ENCODE measurements around the gene DUSP12. TPM values are rescaled to one million over a fixed set of nuclear protein-coding genes. Genes with fewer than 3 reads are reported as not detected.

DUSP12 gene
- total and polyA plus RNA-seq, 2 donors (not counting 1 experiment from before 2014, with no cell fraction given) = 29.5 to 41.9 TPM

DNA sequence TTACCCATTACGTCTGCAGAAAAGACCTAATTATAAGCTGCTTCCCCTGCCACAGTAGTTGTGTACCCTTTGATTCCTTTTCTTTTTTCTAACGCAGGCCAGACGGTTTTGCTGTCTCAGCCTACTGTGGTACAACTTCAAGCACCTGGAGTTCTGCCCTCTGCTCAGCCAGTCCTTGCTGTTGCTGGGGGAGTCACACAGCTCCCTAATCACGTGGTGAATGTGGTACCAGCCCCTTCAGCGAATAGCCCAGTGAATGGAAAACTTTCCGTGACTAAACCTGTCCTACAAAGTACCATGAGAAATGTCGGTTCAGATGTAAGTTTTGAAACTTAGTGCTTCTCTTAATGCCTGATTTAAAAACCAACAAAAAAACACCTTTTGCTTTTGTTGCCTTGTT lies 52.4 kb downstream of the DUSP12 start:
- POLR2A ChIA-PET = no interaction called here
- Mint-ChIP-seq H3K4me3 (no peak overlapping the region), H3K9me3 (ENCODE audit: insufficient read depth) (no peaks in the 10 kb centered on the region), H3K4me1 (no peaks in the 10 kb centered on the region), H3K27me3 (no peaks in the 10 kb centered on the region), H3K27ac (no peak overlapping the region)
- Histone ChIP-seq H3K36me3 (replicated peaks in 1 of 2; ENCODE audit: control extremely low read depth in 1 of 2, control insufficient read depth in 1 of 2, extremely low read depth in 1 of 2, insufficient read depth in 2 of 2, low read length in 1 of 2) (peaks cover 1 to 49% of the 10 kb centered on the region in 2 experiments), H3K9me3 (ENCODE audit: control extremely low read depth in 1 of 3, control insufficient read depth in 2 of 3, insufficient read depth in 1 of 3, low read length in 2 of 3) (no peaks in the 10 kb centered on the region), H4K20me1 (ENCODE audit: control insufficient read depth, insufficient read depth, low read length, poor library complexity, severe bottlenecking) (no peaks in the 10 kb centered on the region), H3K27ac (ENCODE audit: low read length in 2 of 2) (no peak overlapping the region), H3K9ac (ENCODE audit: low read length) (no peak overlapping the region), H3K4me1 (ENCODE audit: control insufficient read depth in 2 of 2, insufficient read depth in 2 of 2, low read length in 2 of 2) (no peaks in the 10 kb centered on the region), H3K4me2 (replicated peaks; ENCODE audit: low read depth, low read length, poor library complexity, severe bottlenecking) (no peak overlapping the region), H2AFZ (ENCODE audit: insufficient read depth, low read depth, low read length, poor library complexity, severe bottlenecking) (no peak overlapping the region), H3K79me2 (ENCODE audit: control insufficient read depth, insufficient read depth, low read length) (no peaks in the 10 kb centered on the region), H3K4me3 (ENCODE audit: control extremely low read depth in 1 of 5, extremely low read depth in 1 of 5, insufficient read depth in 1 of 5, low read depth in 2 of 5, low read length in 4 of 5) (no peak overlapping the region), H3K27me3 (replicated peaks in 1 of 4; ENCODE audit: control extremely low read depth in 1 of 4, control insufficient read depth in 3 of 4, insufficient read depth in 4 of 4, low read length in 3 of 4) (no peaks in the 10 kb centered on the region)
- WGBS (ENCODE audit: insufficient coverage) = 100% methylated on average over 3 of the region's 7 CpGs
- CTCF ChIA-PET = interaction anchor here (4.1 kb wide), 1 partner anchor 10 kb away, joined by 16 read pairs; no protein-coding TSS in a partner anchor
- intact Hi-C loops (cut with micrococcal nuclease) = no loop called here
- no peak for ATAC-seq (ENCODE audit: low read depth)
- no peak for DNase-seq
- TF ChIP-seq, protein P1, sequence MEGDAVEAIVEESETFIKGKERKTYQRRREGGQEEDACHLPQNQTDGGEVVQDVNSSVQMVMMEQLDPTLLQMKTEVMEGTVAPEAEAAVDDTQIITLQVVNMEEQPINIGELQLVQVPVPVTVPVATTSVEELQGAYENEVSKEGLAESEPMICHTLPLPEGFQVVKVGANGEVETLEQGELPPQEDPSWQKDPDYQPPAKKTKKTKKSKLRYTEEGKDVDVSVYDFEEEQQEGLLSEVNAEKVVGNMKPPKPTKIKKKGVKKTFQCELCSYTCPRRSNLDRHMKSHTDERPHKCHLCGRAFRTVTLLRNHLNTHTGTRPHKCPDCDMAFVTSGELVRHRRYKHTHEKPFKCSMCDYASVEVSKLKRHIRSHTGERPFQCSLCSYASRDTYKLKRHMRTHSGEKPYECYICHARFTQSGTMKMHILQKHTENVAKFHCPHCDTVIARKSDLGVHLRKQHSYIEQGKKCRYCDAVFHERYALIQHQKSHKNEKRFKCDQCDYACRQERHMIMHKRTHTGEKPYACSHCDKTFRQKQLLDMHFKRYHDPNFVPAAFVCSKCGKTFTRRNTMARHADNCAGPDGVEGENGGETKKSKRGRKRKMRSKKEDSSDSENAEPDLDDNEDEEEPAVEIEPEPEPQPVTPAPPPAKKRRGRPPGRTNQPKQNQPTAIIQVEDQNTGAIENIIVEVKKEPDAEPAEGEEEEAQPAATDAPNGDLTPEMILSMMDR (IDR thresholded peaks at IDR 0.05) = no peak
- TF ChIP-seq EZH2 (IDR thresholded peaks at IDR 0.05; ENCODE audit: borderline replicate concordance, insufficient read depth, low read depth, low read length, poor library complexity, severe bottlenecking) = no peak

DNA sequence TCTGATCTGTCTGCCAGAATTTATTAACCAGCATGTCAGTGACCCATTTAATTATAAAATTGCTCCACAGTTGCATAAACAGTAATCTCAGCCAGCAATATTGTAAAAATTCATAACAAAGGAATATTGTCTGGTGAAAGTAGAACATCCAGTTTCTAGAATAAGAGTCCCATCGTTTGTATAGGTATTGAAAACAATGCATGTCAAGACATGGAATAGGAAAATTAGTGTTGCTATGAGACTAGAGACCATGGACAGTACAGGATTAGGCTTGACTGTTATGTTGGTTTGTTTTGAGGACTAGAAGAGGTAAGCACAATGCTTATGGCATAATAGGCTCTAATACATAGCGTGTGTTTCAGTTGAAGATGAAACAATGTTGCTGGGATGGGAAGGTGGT lies 53.6 kb downstream of the DUSP12 start:
- Mint-ChIP-seq H3K4me1 (peaks cover 3% of the 10 kb centered on the region), H3K27me3 (no peaks in the 10 kb centered on the region), H3K27ac (no peak overlapping the region), H3K9me3 (ENCODE audit: insufficient read depth) (no peaks in the 10 kb centered on the region), H3K4me3 (no peak overlapping the region)
- no peak overlapping the region for H2AFZ ChIP-seq (ENCODE audit: insufficient read depth, low read depth, low read length, poor library complexity, severe bottlenecking)
- H3K4me2 ChIP-seq (replicated peaks; ENCODE audit: low read depth, low read length, poor library complexity, severe bottlenecking) = no peak overlapping the region
- ATAC-seq (ENCODE audit: low read depth) (no peak), DNase-seq (no peak)
- H3K27me3 ChIP-seq (replicated peaks in 1 of 4; ENCODE audit: control extremely low read depth in 1 of 4, control insufficient read depth in 3 of 4, insufficient read depth in 4 of 4, low read length in 3 of 4) = no peaks in the 10 kb centered on the region
- WGBS (ENCODE audit: insufficient coverage) = 100% methylated on average over 1 of the region's 2 CpGs
- H3K9me3 ChIP-seq (ENCODE audit: control extremely low read depth in 1 of 3, control insufficient read depth in 2 of 3, insufficient read depth in 1 of 3, low read length in 2 of 3) = no peaks in the 10 kb centered on the region
- H3K9ac ChIP-seq (ENCODE audit: low read length) = no peak overlapping the region
- no peak overlapping the region for H3K4me3 ChIP-seq (ENCODE audit: control extremely low read depth in 1 of 5, extremely low read depth in 1 of 5, insufficient read depth in 1 of 5, low read depth in 2 of 5, low read length in 4 of 5)
- no peaks in the 10 kb centered on the region for H3K79me2 ChIP-seq (ENCODE audit: control insufficient read depth, insufficient read depth, low read length)
- H3K27ac ChIP-seq (ENCODE audit: low read length in 2 of 2) = no peak overlapping the region
- ChIA-PET POLR2A (no interaction called here), CTCF (interaction anchor here (4.1 kb wide), 1 partner anchor 11 kb away, joined by 16 read pairs; no protein-coding TSS in a partner anchor)
- intact Hi-C loops (cut with micrococcal nuclease) = no loop called here
- peaks cover 0 to 38% of the 10 kb centered on the region in 2 experiments for H3K36me3 ChIP-seq (replicated peaks in 1 of 2; ENCODE audit: control extremely low read depth in 1 of 2, control insufficient read depth in 1 of 2, extremely low read depth in 1 of 2, insufficient read depth in 2 of 2, low read length in 1 of 2)
- no peaks in the 10 kb centered on the region for H4K20me1 ChIP-seq (ENCODE audit: control insufficient read depth, insufficient read depth, low read length, poor library complexity, severe bottlenecking)
- no peaks in the 10 kb centered on the region for H3K4me1 ChIP-seq (ENCODE audit: control insufficient read depth in 2 of 2, insufficient read depth in 2 of 2, low read length in 2 of 2)
- TF ChIP-seq EZH2 (IDR thresholded peaks at IDR 0.05; ENCODE audit: borderline replicate concordance, insufficient read depth, low read depth, low read length, poor library complexity, severe bottlenecking) = no peak
- TF ChIP-seq, protein P1 (IDR thresholded peaks at IDR 0.05) = no peak

All from B cell (primary cell).